Measurements from ENCODE around the gene HIPK3.
"Not testable (repeated sequence)": the region's sequence is repeated elsewhere in the genome, so short reads cannot be mapped to it uniquely, and the experiment has no call there.

HIPK3 gene

DNA sequence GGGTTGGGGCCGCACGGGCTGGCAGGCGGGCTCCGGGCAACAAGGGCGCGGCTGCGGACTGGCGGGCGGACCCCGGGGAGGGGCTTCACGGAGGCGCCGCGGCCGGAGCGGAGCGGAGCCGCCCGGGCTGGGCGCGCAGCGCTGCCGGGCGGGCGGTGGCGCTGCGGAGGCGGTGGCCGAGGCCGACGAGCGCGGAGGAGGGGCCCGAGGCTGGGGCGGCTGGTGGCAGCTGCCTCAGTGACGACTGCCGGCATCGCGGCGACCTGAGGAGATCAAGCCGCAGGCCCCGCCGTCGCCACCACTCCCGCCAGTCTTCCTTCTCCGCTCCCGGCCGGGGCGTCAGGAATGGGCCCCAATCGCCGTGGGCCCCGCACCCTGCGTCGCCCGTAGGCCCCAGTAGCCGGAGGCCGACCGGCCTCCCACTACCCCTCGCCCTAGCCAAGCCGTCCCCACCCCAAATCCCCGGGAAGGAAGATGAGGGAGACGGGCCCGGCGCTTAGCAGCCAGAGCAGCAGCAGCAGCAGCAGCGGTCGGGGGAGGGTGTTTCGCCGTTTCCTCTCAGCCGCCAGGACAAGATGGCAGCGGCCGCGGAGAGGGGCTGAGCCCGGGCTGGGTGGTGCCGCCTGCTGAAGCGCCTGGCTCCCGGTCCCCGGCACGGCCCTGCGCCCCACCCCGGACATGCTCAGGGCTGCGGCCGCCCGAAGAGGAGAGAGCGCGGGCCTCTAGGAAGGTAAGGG is at the start of gene HIPK3:
Gene HIPK3, plus strand, starts transcription at position 222 of the 737 bp plus-strand sequence.
- peak within 1 kb of the TSS; percentile 99 for H3K27ac ChIP-seq
- TF ChIP-seq, protein P1, sequence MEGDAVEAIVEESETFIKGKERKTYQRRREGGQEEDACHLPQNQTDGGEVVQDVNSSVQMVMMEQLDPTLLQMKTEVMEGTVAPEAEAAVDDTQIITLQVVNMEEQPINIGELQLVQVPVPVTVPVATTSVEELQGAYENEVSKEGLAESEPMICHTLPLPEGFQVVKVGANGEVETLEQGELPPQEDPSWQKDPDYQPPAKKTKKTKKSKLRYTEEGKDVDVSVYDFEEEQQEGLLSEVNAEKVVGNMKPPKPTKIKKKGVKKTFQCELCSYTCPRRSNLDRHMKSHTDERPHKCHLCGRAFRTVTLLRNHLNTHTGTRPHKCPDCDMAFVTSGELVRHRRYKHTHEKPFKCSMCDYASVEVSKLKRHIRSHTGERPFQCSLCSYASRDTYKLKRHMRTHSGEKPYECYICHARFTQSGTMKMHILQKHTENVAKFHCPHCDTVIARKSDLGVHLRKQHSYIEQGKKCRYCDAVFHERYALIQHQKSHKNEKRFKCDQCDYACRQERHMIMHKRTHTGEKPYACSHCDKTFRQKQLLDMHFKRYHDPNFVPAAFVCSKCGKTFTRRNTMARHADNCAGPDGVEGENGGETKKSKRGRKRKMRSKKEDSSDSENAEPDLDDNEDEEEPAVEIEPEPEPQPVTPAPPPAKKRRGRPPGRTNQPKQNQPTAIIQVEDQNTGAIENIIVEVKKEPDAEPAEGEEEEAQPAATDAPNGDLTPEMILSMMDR (conservative IDR thresholded peaks at IDR 0.05): peak; percentile 71

DNA sequence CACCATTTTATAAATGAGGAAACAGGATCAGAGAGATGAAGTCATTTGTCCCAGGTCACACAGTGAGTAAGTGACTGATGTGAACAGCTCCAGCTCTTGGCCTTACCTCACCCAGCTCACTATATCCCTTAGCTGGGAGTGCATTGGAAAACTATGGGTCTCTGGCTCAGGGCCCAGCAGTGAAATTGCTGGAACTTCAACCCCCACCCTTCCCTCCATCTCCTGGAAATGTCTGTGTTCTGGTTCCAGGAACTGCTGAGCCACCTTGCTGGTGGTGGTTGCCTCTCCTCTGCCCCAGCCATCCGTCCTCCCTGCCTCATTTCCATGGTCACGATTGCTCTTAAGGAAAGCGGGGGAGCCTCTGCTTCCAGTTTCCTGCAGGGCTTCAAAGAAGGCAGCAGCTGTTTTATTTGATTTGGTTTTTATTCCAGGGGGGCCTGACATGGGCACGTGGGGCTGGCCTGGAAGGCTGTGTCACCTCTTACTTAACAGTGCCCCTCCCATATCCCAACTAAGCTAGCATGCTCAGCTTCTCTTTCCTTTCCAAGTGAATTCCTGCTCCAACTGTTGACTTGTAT is 49.7 kb upstream of the HIPK3 start:
- H3K27ac ChIP-seq: no peak overlapping the region
- TF ChIP-seq, protein P1 (conservative IDR thresholded peaks at IDR 0.05): no peak

GRCh38 chr11:33208150-33208549 is 49.0 kb upstream of the HIPK3 start:
- no peak overlapping the region for H3K27ac ChIP-seq
- TF ChIP-seq, protein P1 (conservative IDR thresholded peaks at IDR 0.05): no peak

DNA sequence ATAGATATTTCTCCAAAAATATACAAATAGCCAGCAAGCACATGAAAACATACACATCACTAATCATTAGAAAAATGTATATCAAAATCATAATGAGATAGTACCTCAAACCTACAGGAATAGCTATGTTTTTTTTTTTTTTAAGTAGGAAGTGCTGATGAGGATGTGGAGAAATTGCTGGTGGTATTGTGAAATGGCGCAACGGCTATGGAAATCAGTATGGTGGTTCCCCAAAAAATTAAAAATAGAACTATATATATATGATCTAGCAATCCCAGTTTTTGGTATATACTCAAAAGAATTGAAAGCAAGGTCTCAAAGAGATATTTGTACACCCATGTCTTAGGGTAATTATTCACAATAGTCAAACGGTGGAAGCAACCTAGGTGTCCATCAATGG is 46.0 kb upstream of the HIPK3 start:
- no peak overlapping the region for H3K27ac ChIP-seq
- TF ChIP-seq, protein P1 (conservative IDR thresholded peaks at IDR 0.05): no peak

GRCh38 chr11:33211580-33211979 is 45.6 kb upstream of the HIPK3 start:
- H3K27ac ChIP-seq: no peak overlapping the region
- TF ChIP-seq, protein P1 (conservative IDR thresholded peaks at IDR 0.05): no peak

DNA sequence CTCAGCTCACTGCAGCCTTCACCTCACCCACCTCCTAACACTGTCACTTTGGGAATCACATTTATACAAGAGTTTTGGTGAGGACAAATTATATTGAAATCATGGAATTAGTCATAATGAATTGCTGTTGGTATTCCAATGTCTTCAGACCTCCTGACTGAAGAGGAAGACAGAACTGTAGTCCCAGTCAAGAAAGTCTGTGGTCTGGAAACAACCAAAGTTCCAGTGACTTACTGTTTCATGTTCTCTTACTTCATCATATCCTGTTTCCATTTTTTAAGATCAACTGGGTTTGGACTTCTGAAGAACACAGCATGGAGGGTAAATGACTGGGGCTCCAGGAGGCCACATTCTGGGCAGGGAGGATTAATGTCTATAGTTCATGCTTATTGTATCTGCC is 43.0 kb upstream of the HIPK3 start:
- TF ChIP-seq, protein P1 (conservative IDR thresholded peaks at IDR 0.05): no peak
- H3K27ac ChIP-seq: no peak overlapping the region

GRCh38 chr11:33214767-33215166 is 42.4 kb upstream of the HIPK3 start:
- TF ChIP-seq, protein P1 (conservative IDR thresholded peaks at IDR 0.05): no peak
- H3K27ac ChIP-seq: no peak overlapping the region

GRCh38 chr11:33216676-33217075 is 40.5 kb upstream of the HIPK3 start:
- not testable (repeated sequence) for H3K27ac ChIP-seq
